ENCODE measurements around the gene SAMMSON. TPM values are rescaled to one million over a fixed set of nuclear protein-coding genes. Genes with fewer than 3 reads are reported as not detected.

Gene SAMMSON
- total and polyA plus RNA-seq, 2 experiments from 2014 or later: not detected

GRCh38 chr3:69963643-69964042 is 35.9 kb upstream of the SAMMSON start (continued):
- no peak for TF ChIP-seq REST (IDR thresholded peaks at IDR 0.05; ENCODE audit: unreplicated experiment)
- no peak for TF ChIP-seq ZNF331 (CRISPR knock-in tag; IDR thresholded peaks at IDR 0.05; ENCODE audit: low read depth)
- no peak for TF ChIP-seq EZH2 (IDR thresholded peaks at IDR 0.05; ENCODE audit: low read depth, unreplicated experiment)
- no peak for TF ChIP-seq JUNB (IDR thresholded peaks at IDR 0.05; ENCODE audit: unreplicated experiment)
- no peak for TF ChIP-seq CTCF (conservative IDR thresholded peaks at IDR 0.05; ENCODE audit: low read depth in 2 of 2)

- Histone ChIP-seq H3K27me3 (ENCODE audit: insufficient read depth) (no peaks in the 10 kb centered on the region), H3K4me3 (no peak overlapping the region), H3F3A (replicated peaks; ENCODE audit: low read depth) (no peaks in the 10 kb centered on the region), H2AFZ (no peak overlapping the region), H3K36me3 (ENCODE audit: insufficient read depth) (no peaks in the 10 kb centered on the region), H3K27ac (ENCODE audit: low read depth) (no peak overlapping the region), H4K20me1 (replicated peaks; ENCODE audit: insufficient read depth) (no peaks in the 10 kb centered on the region), H3K79me2 (replicated peaks; ENCODE audit: insufficient read depth) (no peaks in the 10 kb centered on the region), H3K4me2 (no peak overlapping the region), H3K4me1 (ENCODE audit: insufficient read depth) (no peaks in the 10 kb centered on the region), H3K9me2 (ENCODE audit: insufficient read depth) (no peaks in the 10 kb centered on the region; the same call in 1 of the 2 replicates)
- H3K9me3 Mint-ChIP-seq: no peaks in the 10 kb centered on the region
- no peak overlapping the region for H3K4me3 Mint-ChIP-seq
- H3K27me3 Mint-ChIP-seq (ENCODE audit: insufficient read depth, low read depth, poor library complexity): peaks cover 2% of the 10 kb centered on the region
- DNase-seq (ENCODE audit: low spot score) (no peak), ATAC-seq (no peak)
- H3K36me3 Mint-ChIP-seq (ENCODE audit: low read depth): no peaks in the 10 kb centered on the region
- no peak overlapping the region for H3K27ac Mint-ChIP-seq
- H3K4me1 Mint-ChIP-seq: no peaks in the 10 kb centered on the region
- TF ChIP-seq EZH2phosphoT487 (IDR thresholded peaks at IDR 0.05; ENCODE audit: unreplicated experiment) (no peak), EZH2 (IDR thresholded peaks at IDR 0.05; ENCODE audit: low read depth, unreplicated experiment) (no peak), REST (IDR thresholded peaks at IDR 0.05; ENCODE audit: unreplicated experiment) (no peak), NANOG (IDR thresholded peaks at IDR 0.05; ENCODE audit: borderline replicate concordance) (no peak), CREB1 (CRISPR knock-in tag; IDR thresholded peaks at IDR 0.05; ENCODE audit: low read depth) (no peak), JUNB (IDR thresholded peaks at IDR 0.05; ENCODE audit: unreplicated experiment) (no peak), ZNF462 (CRISPR knock-in tag; IDR thresholded peaks at IDR 0.05) (no peak), POLR2AphosphoS5 (IDR thresholded peaks at IDR 0.05; ENCODE audit: low read depth) (no peak)
Observed at GRCh38 chr3:69967156-69967555, 32.4 kb upstream of the SAMMSON start.

All from GM23338 (cell line).